DMS53 treated with DMSO at 0.1 percent for 48 hours (cell line): ENCODE measurements around the gene LDLRAD3.
"Not testable (repeated sequence)": the region's sequence is repeated elsewhere in the genome, so short reads cannot be mapped to it uniquely, and the experiment has no call there.

Experiments
- DNase-seq: peaks from one replicate; lab custom pipeline; 2025; ENCODE audit not compliant: unreplicated experiment; lab: John Stamatoyannopoulos, UW

Gene LDLRAD3

GRCh38 chr11:35986947-35987346 is 43.1 kb downstream of the LDLRAD3 start:
- no peak for DNase-seq

- no peak for DNase-seq
Measured at GRCh38 chr11:35990170-35990569, 46.3 kb downstream of the LDLRAD3 start.

DNA sequence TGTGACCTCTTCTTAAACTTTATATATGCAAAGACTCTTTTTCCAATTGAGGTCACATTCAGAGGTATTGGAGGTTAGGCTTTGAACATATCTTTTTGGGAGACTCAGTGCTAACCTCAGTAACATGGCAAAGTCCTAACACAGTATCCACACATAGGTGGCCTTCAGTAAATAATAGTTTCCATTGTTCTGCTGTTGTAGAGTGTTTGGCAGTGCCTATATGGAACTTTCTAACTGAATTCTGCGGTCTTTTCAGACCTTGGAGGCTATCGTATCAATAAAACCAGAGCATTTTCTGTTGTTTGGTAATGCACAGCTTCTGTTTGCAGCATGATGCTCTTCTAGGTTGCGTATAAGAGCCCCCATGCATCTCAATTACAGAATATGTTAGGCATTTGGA is 47.0 kb downstream of the LDLRAD3 start:
- no peak for DNase-seq

- no peak for DNase-seq
Measured at GRCh38 chr11:35992548-35992947, 48.7 kb downstream of the LDLRAD3 start.

- DNase-seq, result no peak
Measured at GRCh38 chr11:35994421-35994820, 50.6 kb downstream of the LDLRAD3 start.

GRCh38 chr11:35995681-35996271 is 51.9 kb downstream of the LDLRAD3 start:
- no peak for DNase-seq

DNA sequence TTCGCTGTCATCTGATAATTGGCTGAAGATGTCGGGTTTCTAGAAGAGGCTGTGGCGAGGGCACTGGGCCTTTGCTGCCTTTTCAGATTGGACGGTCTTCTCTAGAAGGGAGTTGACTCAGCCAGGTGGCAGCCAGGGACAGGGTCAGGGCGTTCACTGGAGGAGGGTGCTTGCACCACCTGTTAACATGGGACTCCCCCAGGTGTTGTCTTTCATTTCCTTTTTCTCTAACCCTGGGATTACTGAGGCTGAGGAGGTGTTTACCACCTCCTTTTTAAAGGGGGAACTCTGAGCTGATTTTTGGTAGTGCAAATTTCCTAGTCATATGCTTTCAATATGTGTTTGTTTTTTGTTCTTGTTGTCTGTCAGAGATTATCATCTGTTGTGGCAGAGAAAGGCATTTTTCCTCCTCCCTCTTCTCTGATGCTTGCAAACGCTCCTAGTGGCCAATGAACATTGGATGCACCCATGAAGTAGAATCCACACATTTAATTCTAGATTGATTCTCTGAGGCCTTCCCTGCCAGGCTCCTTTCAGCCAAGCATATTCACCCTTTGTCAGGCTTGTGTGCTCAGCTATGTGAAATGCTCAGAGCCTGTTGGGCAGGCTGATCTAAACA is 54.1 kb downstream of the LDLRAD3 start:
- DNase-seq, result no peak

GRCh38 chr11:35998634-35999033 is 54.8 kb downstream of the LDLRAD3 start:
- DNase-seq, result no peak

DNA sequence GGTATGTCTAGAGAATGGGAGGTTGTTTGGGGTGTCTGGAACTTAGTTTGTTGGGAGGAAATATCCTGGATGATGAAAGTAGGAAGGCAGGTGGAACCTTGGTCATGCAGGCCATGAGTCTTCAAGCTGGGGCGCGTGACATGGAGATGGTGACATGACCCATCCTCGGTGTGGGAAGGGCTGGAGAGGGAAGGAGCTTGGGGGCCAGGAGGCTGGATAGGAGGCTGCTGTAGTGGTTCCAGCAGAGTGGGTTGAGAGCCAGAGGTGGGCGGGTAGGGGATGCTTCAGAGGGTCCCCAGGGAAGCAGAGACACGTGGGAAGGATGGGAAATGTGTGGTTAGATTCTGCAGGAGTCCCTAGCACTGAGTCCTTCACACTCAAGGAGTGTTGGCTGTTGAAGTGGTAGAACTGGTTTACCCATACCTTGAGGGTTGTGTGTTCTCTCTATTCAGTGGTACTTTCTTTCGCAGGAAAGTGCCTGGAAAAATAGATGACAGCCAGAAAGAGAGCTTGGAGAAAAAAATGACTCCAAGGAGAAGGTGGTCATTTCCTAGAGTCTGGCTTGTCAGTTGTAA is 56.8 kb downstream of the LDLRAD3 start:
- DNase-seq, result peak; percentile 3

DNA sequence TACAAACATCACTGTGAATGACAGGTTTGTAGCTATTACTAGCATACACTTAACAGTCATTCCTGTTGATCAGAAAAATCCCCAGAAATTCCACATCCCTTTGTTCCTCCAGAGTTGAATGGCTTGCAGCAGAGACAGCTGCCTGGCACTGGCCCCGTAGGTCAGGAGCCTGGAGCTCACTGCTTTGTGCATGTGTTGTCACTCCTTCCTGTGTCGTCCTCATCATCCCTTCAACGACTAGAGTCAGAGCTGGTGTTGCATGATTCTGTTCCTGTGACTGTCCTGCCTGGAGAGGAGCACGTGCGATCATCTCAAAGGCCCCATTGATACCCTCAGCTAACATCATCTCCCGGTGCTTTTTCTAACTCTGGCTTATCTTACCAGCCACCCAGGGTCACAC is 58.3 kb downstream of the LDLRAD3 start:
- DNase-seq, result no peak

GRCh38 chr11:36002796-36003195 is 58.9 kb downstream of the LDLRAD3 start:
- no peak for DNase-seq

DNA sequence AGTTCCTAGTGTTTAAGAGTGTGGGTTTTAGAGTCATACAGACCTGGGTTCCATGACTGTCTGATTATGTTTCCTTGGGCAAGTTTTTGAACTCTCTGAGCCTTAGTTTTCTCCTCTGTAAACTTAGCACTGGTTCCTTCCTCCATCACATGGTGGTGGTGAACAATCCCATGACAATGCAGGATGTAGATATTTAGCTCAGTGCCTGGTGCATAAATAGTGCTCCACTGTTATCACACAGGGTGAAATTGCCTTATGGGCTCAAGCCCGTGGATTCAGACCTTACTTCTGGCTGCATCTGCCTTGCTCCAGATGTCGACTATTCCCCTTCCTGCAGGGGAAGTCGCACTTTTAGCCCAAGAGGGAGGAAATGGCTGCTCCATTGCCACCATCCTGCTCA is 62.7 kb downstream of the LDLRAD3 start:
- no peak for DNase-seq

DNA sequence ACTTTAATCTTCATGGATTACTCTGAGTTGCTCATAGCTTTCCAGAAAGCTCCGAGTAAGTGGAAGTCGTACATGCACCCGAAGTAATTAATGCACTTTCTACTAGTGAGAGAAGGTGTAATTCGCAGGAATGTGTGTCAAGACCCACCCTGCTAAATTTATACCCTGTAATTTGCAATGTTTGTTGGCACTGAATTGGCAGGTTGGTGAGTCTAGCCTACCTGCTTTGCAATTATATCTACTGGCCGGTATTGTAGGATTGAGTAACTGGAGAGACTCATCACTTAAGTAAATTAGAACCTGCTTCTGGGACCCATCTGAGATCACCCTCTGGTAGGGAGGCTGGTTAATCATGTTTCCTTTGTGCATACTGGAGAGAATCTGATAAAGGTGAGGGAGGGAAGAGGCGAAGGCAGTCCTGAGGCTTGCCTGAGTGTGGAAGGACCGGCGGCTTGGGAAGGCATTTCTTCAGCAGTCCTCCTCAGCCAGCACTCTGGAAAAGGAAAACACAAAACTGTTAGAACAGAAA is 63.3 kb downstream of the LDLRAD3 start:
- DNase-seq, result no peak

- no peak for DNase-seq
Measured at GRCh38 chr11:36008584-36008983, 64.7 kb downstream of the LDLRAD3 start.

- DNase-seq, result no peak
Measured at GRCh38 chr11:36009473-36009872, 65.6 kb downstream of the LDLRAD3 start.

DNA sequence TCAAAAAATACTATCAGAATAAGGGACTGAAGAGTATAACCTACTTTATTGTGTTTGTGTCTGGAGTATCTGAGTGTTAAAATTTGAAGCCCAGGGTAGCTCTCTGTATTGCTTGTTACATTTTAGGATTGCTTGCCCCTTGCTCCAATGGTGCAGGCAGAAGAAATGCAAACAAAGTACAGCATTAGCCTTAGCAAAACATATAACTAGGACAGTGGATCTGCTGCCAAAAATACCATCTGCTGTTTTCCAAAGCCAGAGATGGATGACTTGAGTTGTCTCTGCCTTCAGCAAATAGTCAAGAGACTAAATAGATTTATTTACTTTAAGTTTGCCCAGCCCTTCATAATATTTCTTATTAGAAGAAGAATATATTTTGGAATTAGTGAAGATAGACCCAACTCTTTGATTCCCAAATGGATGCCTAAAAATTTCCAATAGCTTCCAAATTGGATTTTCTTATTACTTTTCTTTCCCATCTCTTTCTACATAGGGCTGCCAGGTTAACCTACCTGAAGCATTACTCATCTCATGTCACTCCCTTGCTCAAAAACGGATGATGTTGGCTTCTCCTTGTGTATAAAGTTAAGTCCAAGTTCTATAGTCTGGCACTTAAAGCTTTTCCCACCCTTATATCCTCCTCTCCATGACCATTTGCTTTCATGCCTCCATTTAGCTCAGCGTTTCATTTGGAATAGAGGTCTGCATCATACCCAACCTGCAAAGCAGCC is 66.3 kb downstream of the LDLRAD3 start:
- no peak for DNase-seq

- no peak for DNase-seq
Measured at GRCh38 chr11:36011574-36011973, 67.7 kb downstream of the LDLRAD3 start.

DNA sequence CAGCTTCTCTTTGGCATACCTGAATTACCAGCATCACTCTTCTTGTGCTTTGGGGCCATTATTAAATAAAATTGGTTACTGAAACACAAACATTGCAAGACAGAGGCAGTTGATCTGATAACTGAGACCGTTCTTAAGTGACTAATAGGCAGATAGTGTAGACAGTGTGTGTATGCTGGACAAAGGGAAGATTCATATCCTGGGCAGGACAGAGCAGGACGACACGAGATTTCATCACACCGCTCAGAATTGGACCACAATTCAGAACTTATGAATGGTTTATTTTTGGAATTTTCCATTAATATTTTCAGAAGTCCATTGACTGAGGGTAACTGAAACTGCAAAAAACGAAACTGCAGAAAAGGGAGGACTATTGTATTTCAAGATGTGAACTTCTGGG is 68.6 kb downstream of the LDLRAD3 start:
- no peak for DNase-seq

DNA sequence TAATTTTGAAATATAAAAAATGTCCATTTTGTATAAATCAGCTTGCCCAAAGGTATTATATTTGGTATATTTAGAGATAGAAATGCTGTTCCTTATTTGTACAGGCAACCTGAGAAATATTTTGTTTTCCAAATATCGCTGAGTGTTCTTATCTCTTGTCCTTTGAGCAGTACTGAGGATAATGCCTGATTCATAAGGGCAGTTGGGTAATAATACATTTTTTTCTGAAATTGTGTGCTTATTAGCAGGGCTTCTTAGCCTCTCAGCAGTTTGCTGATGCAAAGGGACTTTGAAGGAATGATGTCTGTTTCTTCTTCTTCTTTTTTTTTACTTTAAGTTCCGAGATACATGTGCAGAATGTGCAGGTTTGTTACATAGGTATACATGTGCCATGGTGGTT is 69.1 kb downstream of the LDLRAD3 start:
- no peak for DNase-seq

GRCh38 chr11:36013446-36013845 is 69.6 kb downstream of the LDLRAD3 start:
- not testable (repeated sequence) for DNase-seq

DNA sequence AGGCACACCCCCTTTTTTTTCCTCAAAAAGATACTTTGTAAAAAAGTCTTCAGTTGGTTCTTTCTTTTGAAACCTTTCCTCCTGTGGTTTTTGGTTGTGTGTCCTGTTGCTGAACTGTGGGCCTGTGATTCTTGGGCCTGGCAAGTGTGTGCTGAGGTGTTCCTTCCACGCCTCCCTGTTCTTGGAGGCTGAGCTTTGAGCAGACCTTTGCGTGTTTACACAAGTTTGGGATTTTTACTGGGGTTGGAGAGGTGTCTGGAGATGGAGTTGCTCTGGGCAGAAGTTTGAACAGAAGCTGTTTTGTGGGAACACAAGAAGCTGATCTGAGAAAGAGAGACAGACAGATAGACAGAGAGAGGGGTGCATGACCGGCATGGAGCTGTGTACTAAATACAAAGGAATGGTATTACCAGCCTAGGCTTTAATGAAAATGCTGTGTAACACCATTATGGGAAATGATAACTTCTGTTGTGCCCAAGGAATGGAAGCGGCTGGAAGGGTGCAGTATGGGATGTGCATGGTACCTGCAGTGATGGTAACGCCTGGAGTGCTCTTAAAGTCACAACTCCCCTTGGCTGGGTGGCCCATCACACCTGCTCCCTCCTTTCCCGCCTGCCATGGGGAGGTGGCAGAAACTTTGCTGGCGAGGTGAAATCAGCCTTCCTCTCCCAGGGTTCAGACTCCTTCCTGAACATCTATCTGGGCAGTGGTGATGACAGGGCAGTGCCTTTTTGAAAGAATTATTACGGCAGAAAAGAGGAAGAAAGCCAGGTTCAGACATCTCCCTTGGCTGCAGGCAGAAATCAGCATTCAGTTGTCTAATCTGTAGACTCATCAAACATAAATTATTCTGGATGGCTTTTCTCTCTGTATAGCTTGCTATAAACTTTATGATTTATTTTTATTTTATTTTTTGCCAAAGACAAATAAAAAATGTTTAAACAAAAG is 70.4 kb downstream of the LDLRAD3 start:
- DNase-seq, result no peak
